Measurements from ENCODE around the gene NTSR1.

NTSR1 gene

GRCh38 chr20:62758226-62758912 is 49.7 kb downstream of the NTSR1 start:
- no peak for DNase-seq (ENCODE audit: low spot score)

- no peak for DNase-seq (ENCODE audit: low spot score)
These were observed 51.4 kb downstream of the NTSR1 start for GRCh38 chr20:62759981-62760431.

- DNase-seq (ENCODE audit: low spot score), result no peak
These were observed 51.8 kb downstream of the NTSR1 start for GRCh38 chr20:62760471-62760855.

GRCh38 chr20:62760856-62761758 is 52.5 kb downstream of the NTSR1 start:
- DNase-seq (ENCODE audit: low spot score), result no peak

- DNase-seq (ENCODE audit: low spot score), result no peak
These were observed 53.1 kb downstream of the NTSR1 start for GRCh38 chr20:62761759-62762131.

- no peak for DNase-seq (ENCODE audit: low spot score)
These were observed 53.7 kb downstream of the NTSR1 start for GRCh38 chr20:62762376-62762775.

GRCh38 chr20:62762801-62763368 is 54.2 kb downstream of the NTSR1 start:
- DNase-seq (ENCODE audit: low spot score), result no peak

GRCh38 chr20:62763404-62763803 is 54.8 kb downstream of the NTSR1 start:
- no peak for DNase-seq (ENCODE audit: low spot score)

- DNase-seq (ENCODE audit: low spot score), result no peak
These were observed 55.7 kb downstream of the NTSR1 start for GRCh38 chr20:62764156-62764935.

GRCh38 chr20:62765021-62765420 is 56.4 kb downstream of the NTSR1 start:
- no peak for DNase-seq (ENCODE audit: low spot score)

GRCh38 chr20:62765432-62766070 is 56.9 kb downstream of the NTSR1 start:
- DNase-seq (ENCODE audit: low spot score), result no peak

- DNase-seq (ENCODE audit: low spot score), result no peak
These were observed 57.4 kb downstream of the NTSR1 start for GRCh38 chr20:62766071-62766450.

- DNase-seq (ENCODE audit: low spot score), result no peak
These were observed 58.1 kb downstream of the NTSR1 start for GRCh38 chr20:62766716-62767115.

GRCh38 chr20:62768234-62768546 is 59.6 kb downstream of the NTSR1 start:
- DNase-seq (ENCODE audit: low spot score), result no peak

- peak; percentile 56 for DNase-seq (ENCODE audit: low spot score)
These were observed 60.1 kb downstream of the NTSR1 start for GRCh38 chr20:62768551-62769287.

GRCh38 chr20:62769346-62770071 is 60.9 kb downstream of the NTSR1 start:
- DNase-seq (ENCODE audit: low spot score), result no peak

- DNase-seq (ENCODE audit: low spot score), result no peak
These were observed 61.7 kb downstream of the NTSR1 start for GRCh38 chr20:62770111-62770910.

- DNase-seq (ENCODE audit: low spot score), result no peak
These were observed 62.3 kb downstream of the NTSR1 start for GRCh38 chr20:62770916-62771315.

- DNase-seq (ENCODE audit: low spot score), result no peak
These were observed 62.9 kb downstream of the NTSR1 start for GRCh38 chr20:62771396-62772102.

Data from hepatic stellate cell (primary cell).